ENCODE results near the gene PFAS. TPM values are rescaled to one million over a fixed set of nuclear protein-coding genes. Genes with fewer than 3 reads are reported as not detected.

The PFAS gene
- total RNA-seq, 2 experiments from 2014 or later: 47.2 to 56.8 TPM

DNA sequence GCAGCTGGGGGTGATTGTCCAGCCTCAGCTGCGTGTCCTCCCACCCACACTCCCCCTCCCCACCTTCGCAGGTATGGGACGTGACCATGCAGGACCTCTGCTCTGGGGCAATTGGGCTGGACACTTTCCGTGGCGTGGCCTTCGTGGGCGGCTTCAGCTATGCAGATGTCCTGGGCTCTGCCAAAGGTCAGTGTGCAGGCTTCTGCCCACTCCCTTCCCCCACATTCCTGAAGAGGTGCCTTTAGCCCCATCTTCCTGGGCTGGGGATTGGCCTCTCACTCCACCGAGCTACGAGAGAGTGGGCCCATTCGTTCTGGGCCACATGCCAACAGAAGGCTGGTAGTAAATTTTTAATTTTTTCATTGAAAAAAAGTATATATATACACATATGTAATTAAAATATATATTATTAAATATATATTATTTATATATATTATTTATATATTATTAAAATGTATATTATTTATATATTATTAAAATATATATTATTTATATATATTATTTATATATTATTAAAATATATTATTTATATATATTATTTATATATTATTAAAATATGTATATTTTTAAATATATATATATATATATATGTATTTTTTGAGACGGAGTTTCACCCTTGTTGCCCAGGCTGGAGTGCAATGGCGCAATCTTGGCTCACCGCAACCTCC, 18.5 kb downstream of the PFAS start:
- H3K27ac Mint-ChIP-seq: no peak overlapping the region
- peaks cover 9% of the 10 kb centered on the region for H3K36me3 Mint-ChIP-seq
- no peak for ATAC-seq (ENCODE audit: low read depth)
- POLR2A ChIA-PET: no interaction called here
- H3K4me3 Mint-ChIP-seq: no peak overlapping the region
- no peaks in the 10 kb centered on the region for H3K4me1 Mint-ChIP-seq
- no peak for DNase-seq
- H3K9me3 Mint-ChIP-seq: no peaks in the 10 kb centered on the region
- H3K27me3 Mint-ChIP-seq: no peaks in the 10 kb centered on the region

DNA sequence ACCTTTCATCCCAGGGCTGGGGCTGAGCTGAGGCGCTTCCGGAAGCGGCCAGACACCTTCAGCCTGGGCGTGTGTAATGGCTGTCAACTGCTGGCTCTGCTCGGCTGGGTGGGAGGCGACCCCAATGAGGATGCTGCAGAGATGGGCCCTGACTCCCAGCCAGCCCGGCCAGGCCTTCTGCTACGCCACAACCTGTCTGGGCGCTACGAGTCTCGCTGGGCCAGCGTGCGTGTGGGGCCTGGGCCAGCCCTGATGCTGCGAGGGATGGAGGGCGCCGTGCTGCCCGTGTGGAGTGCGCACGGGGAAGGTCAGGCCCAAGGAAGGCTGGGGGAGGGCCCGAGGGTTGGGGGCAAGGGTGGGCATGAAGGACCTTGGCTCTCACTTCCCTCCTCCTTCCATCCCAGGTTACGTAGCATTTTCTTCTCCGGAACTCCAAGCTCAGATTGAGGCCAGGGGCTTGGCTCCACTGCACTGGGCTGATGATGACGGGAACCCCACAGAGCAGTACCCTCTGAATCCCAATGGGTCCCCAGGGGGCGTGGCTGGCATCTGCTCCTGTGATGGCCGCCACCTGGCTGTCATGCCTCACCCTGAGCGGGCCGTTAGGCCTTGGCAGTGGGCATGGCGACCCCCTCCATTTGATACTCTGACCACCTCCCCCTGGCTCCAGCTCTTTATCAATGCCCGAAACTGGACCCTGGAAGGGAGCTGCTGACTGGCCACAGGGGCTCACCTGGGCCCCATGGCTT, 19.6 kb downstream of the PFAS start:
- H3K4me1 Mint-ChIP-seq: no peaks in the 10 kb centered on the region
- POLR2A ChIA-PET: interaction anchor here (0.9 kb wide), 1 partner anchor 21 kb away, joined by 3 read pairs; the partner anchor contains the start of gene CTC1

DNA sequence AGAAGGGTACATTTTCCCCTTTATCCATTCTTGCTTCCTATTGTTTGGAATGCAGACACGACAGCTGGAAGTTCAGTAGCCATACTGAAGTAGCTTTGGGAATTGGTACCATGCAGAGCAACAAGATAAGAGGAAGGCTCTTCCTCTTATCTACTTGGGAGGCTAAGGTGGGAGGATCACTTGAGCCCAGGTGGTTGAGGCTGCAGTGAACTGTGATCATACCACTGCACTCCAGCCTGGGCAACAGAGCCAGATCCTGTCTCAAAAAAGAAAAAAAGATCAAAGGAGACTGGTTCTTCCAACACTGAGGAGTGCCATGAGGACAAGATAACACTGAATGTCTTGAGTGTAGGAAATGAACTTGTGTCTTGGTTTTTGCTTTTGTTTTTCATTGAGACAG, 23.3 kb downstream of the PFAS start:
- ATAC-seq (ENCODE audit: low read depth) (no peak), DNase-seq (no peak)
- Mint-ChIP-seq H3K27me3 (no peaks in the 10 kb centered on the region), H3K27ac (no peak overlapping the region), H3K4me1 (no peaks in the 10 kb centered on the region), H3K36me3 (peaks cover 4% of the 10 kb centered on the region), H3K4me3 (no peak overlapping the region), H3K9me3 (no peaks in the 10 kb centered on the region)
- POLR2A ChIA-PET: interaction anchor here (0.7 kb wide), 1 partner anchor 148 kb away, joined by 4 read pairs; no protein-coding TSS in a partner anchor

More for the DNA sequence above, 19.6 kb downstream of the PFAS start:
- H3K9me3 Mint-ChIP-seq: no peaks in the 10 kb centered on the region
- no peak overlapping the region for H3K27ac Mint-ChIP-seq
- H3K4me3 Mint-ChIP-seq: no peak overlapping the region
- DNase-seq (no peak), ATAC-seq (ENCODE audit: low read depth) (no peak)
- no peaks in the 10 kb centered on the region for H3K27me3 Mint-ChIP-seq
- H3K36me3 Mint-ChIP-seq: peaks cover 6% of the 10 kb centered on the region

DNA sequence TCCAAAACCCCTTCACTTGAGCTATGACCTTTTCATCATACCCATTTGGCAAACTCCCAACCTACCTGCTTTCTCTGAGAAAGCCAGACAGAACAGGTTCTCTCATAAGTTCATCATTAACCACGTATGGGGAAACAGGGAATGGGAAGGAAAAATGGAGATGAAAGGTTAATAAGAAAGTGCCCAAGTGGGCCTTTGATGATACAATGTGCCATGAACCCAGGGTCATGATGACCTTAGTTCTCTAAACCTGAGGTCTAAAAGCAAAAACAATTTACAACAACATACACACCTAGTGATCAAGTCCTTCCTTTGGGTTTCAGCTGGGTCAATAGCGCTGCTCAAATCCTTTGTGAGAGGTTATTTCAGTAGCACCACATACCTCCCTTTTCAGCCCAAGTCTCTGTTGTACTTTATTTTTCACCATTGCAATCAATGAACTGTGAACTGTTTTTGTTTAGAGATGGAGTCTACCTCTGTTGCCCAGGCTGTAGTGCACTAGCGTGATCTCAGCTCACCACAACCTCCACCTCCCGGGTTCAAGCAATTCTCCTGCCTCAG, 24.9 kb downstream of the PFAS start:
- Mint-ChIP-seq H3K27ac (no peak overlapping the region), H3K27me3 (no peaks in the 10 kb centered on the region)
- ATAC-seq (ENCODE audit: low read depth): no peak

DNA sequence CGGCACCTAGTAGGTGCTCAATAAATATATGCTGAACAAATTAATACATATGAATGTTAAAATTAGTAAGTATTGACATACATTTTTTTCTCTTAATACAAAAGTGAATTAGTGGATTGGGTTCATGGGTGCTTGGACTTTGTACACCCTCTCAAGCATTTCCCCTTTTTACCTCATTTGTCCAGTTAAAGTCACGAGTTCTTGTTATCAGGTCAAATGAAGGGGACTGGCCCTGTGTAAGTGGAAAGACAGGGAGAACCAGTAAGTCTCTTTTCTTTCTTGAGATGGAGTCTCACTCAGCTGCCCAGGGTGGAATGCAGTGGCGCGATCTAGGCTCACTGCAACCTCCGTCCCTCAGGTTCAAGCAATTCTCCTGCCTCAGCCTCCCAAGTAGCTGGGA, 25.7 kb downstream of the PFAS start:
- Mint-ChIP-seq H3K4me1 (no peaks in the 10 kb centered on the region), H3K9me3 (no peaks in the 10 kb centered on the region), H3K27me3 (no peaks in the 10 kb centered on the region), H3K36me3 (peaks cover 4% of the 10 kb centered on the region), H3K4me3 (no peak overlapping the region), H3K27ac (no peak overlapping the region)
- POLR2A ChIA-PET: no interaction called here
- no peak for DNase-seq
- ATAC-seq (ENCODE audit: low read depth): no peak

More for the DNA sequence above, 24.9 kb downstream of the PFAS start:
- POLR2A ChIA-PET: no interaction called here
- Mint-ChIP-seq H3K4me3 (no peak overlapping the region), H3K4me1 (no peaks in the 10 kb centered on the region), H3K36me3 (peaks cover 4% of the 10 kb centered on the region), H3K9me3 (no peaks in the 10 kb centered on the region)
- DNase-seq: no peak

DNA sequence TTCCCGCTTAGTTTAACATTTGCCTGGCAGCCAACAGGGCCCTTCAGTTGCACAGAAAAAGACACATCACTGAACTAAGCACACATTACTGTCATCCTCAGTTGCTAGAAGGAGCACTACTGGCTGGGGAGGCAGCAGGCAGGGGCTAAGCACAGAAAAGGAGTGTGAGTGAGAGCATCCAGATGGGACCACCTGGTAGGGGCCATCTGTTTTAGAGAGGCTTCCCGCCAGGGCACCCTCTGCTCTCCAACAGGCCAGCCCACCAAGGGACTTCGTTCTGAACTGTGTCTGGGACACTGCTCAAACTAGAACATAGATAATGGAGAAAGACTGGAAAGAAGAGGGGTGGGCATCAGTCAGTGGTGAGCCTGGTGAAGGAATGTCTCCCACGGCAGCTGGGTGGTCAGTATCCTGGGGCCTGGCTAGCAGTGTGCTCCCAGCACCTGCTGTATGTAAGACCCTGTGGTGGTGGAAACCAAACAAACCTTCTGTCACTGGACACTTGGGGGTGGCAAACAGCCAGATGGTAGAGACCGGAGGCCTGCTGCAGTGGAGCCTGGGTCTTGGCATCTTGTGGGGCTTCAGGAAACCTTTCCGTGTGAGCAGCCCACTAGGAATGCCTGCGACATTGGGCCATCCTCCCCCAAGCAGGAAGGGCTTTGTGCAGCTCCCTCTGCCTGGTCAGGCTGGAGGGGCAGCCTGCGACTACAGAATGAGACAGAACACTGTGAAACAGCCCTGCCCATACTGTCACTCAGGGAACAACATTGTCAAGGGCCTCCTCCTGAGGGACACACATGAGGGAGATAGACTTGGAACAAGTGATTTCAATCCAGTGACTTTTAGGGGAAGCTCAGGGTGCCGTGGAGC, 26.6 kb downstream of the PFAS start:
- ATAC-seq (ENCODE audit: low read depth) (no peak), DNase-seq (no peak)
- Mint-ChIP-seq H3K36me3 (peaks cover 4% of the 10 kb centered on the region), H3K27ac (no peak overlapping the region), H3K4me1 (no peaks in the 10 kb centered on the region), H3K27me3 (no peaks in the 10 kb centered on the region), H3K4me3 (no peak overlapping the region), H3K9me3 (no peaks in the 10 kb centered on the region)
- POLR2A ChIA-PET: interaction anchor here (1.4 kb wide), 1 partner anchor 13 kb away, joined by 3 read pairs; the partner anchor contains the start of gene RANGRF

DNA sequence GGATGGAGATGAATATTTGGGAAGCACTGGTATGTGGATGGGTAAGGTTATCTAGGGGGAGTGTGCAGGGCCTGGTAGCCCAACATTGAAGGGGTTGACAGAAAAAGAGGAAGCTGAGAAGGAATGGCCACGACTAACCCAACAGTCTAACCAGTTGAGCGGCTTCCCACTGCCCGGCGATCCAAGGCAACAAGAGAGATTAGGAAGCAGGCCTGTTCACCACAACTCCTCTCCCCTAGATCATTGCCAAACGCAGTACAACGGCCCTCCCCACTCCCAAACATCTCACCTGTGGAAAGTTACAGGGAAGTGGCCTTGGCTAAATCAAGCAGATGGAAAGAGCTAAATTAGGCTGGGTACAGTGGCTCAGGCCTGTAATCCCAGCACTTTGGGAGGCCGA, 28.2 kb downstream of the PFAS start:
- H3K4me3 Mint-ChIP-seq: no peak overlapping the region
- H3K36me3 Mint-ChIP-seq: no peaks in the 10 kb centered on the region
- ATAC-seq (ENCODE audit: low read depth) (no peak), DNase-seq (no peak)
- no peaks in the 10 kb centered on the region for H3K4me1 Mint-ChIP-seq
- POLR2A ChIA-PET: interaction anchor here (1.4 kb wide), 1 partner anchor 11 kb away, joined by 3 read pairs; the partner anchor contains the start of gene RANGRF
- no peak overlapping the region for H3K27ac Mint-ChIP-seq
- no peaks in the 10 kb centered on the region for H3K27me3 Mint-ChIP-seq
- H3K9me3 Mint-ChIP-seq: no peaks in the 10 kb centered on the region

DNA sequence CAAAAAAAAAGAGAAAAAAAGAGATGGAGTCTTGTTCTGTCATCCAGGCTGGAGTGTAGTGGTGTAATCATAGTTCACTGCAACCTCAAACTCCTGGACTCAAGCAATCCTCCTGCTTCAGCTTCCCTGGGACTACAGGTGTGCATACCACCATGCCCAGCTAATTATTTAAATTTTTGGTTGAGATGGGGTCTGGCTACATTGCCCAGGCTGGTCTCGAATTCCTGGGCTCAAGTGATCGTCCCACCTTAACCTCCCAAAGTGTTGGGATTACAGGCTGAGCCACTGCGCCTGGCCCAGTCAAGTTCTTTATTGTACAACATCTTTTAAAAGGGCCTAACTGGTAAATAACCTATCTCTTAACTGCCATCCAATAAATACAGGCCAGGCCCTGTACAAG, 33.3 kb downstream of the PFAS start:
- Mint-ChIP-seq H3K4me1 (peaks cover 3% of the 10 kb centered on the region), H3K9me3 (no peaks in the 10 kb centered on the region), H3K36me3 (no peaks in the 10 kb centered on the region), H3K27me3 (no peaks in the 10 kb centered on the region), H3K4me3 (no peak overlapping the region), H3K27ac (no peak overlapping the region)
- DNase-seq: no peak
- POLR2A ChIA-PET: interaction anchor here (1.5 kb wide), 1 partner anchor 13 kb away, joined by 5 read pairs; the partner anchor contains the start of gene SLC25A35
- no peak for ATAC-seq (ENCODE audit: low read depth)

DNA sequence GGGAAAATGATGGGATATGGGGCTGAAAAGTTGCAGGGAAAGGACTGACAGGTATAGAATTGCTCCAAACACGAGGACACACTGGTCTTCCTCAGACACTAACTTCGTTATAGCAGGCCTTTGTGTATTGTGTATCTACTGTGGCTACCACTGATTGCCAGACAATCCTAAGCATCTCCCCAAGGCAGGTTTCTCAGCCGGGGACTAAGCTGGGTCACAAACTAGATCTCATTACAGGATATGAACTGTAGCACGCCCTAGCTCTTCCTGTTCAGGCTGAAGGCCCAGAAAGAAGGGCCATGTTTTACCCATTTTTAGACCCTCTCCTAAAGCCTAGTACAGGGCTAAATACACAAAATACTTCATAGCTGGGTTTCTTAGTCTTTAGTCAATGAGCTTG, 34.3 kb downstream of the PFAS start:
- H3K27me3 Mint-ChIP-seq: no peaks in the 10 kb centered on the region
- no peaks in the 10 kb centered on the region for H3K9me3 Mint-ChIP-seq
- H3K27ac Mint-ChIP-seq: no peak overlapping the region
- POLR2A ChIA-PET: interaction anchor here (0.8 to 1.5 kb wide), 3 partner anchors 12 to 93 kb away, joined by 3 to 5 read pairs (median 3); partner anchors contain the start of genes CTC1, KRABD2 and SLC25A35
- peaks cover 6% of the 10 kb centered on the region for H3K4me1 Mint-ChIP-seq
- no peak overlapping the region for H3K4me3 Mint-ChIP-seq
- no peaks in the 10 kb centered on the region for H3K36me3 Mint-ChIP-seq
- DNase-seq (no peak), ATAC-seq (ENCODE audit: low read depth) (no peak)

DNA sequence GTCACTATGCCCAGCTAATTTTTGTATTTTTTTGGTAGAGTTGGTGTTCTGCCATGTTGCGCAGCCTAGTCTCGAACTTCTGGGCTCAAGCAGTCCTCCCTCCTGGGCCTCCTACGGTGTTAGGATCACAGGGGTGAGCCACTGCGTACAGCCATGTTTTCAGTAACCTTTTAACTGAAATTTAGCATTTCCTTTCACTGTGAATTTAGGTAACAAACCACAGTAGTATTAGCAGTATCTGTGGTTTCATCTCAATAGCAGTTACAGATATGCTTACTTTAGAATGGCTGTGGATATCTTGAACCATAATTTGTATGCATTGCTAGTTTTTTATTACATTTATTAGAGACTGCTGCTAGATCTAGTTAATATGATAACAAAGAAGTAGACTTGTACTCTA, 35.0 kb downstream of the PFAS start:
- no peak for ATAC-seq (ENCODE audit: low read depth)
- Mint-ChIP-seq H3K27me3 (no peaks in the 10 kb centered on the region), H3K36me3 (no peaks in the 10 kb centered on the region), H3K27ac (no peak overlapping the region), H3K4me3 (no peak overlapping the region), H3K9me3 (no peaks in the 10 kb centered on the region), H3K4me1 (peaks cover 6% of the 10 kb centered on the region)
- POLR2A ChIA-PET: interaction anchor here (0.8 to 1.6 kb wide), 4 partner anchors 11 to 93 kb away, joined by 3 to 5 read pairs (median 4); partner anchors contain the start of genes CTC1, KRABD2 and SLC25A35
- DNase-seq: no peak

DNA sequence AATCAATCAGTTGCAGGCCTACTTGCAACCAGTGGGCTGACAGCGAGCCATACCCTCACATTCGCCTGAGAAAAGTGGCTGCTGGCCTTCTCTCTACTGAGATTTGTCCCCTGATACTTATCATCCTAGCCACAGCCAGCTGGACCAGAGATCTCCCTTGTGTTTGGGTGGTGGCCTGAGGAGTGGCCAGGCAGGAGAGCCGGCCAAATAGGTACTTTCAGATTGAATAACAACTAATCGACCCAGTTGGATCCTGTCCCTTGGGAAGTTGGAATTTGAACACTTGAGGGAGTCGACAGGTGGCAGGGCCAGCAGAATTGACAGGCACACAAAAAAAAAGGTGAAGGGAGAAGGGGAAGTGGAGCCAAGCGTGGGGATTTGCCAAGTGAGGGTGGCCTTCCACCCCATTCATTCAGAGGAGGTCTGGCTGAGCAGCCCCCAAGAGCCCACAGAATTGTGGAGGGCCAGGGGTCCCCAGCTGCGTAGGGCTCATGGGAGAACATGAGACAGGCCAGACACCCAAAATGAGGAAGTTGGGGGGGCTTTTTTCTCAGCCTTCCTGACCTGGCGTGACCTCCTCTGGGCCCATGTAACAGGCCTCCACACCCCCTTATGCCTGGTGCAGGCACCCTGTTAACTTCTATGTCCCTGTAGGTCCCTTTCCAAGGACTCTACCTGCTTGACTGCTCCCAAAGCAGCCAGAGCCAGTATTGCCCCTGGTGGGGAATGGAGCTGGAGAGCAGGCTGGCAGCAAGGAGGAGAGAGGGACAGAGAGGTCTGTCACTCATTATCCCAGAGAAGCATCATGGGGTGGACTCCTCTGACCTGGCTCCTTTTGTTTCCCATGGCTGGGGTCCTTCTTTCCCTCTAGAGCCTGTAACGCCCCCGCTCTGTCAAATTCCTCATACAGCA, 36.4 kb downstream of the PFAS start:
- H3K4me1 Mint-ChIP-seq: peaks cover 20% of the 10 kb centered on the region
- no peak for DNase-seq
- ATAC-seq (ENCODE audit: low read depth): no peak
- H3K27me3 Mint-ChIP-seq: no peaks in the 10 kb centered on the region
- H3K4me3 Mint-ChIP-seq: no peak overlapping the region
- peaks cover 8% of the 10 kb centered on the region for H3K36me3 Mint-ChIP-seq
- no peak overlapping the region for H3K27ac Mint-ChIP-seq
- H3K9me3 Mint-ChIP-seq: no peaks in the 10 kb centered on the region
- POLR2A ChIA-PET: interaction anchor here (0.6 to 1.6 kb wide), 3 partner anchors 62 to 802 kb away, joined by 3 to 5 read pairs (median 3); partner anchors contain the start of gene POLR2A
